K562 (cell line): ENCODE measurements around the gene ZNF276. TPM values are rescaled to one million over a fixed set of nuclear protein-coding genes. Genes with fewer than 3 reads are reported as not detected.

ENCODE experiments used
- ATAC-seq: fragments of 200-7000 bp; cut with Tn5 transposase; 3 replicates; pipeline ENCODE4 v1.9.1; 2020; ENCODE audit warnings: moderate library complexity
- BruUV-seq: library from RNA; stranded (reverse); fragments of 400-500 nt; replicated peaks from 2 replicates; lab custom pipeline; 2021; lab: Mats Ljungman, UMichigan
- CTCF ChIA-PET: fragments of 300-600 bp; formaldehyde crosslinking; extraction: SDS; loops from one replicate; lab custom pipeline; 2021; ENCODE audit warnings: low intra/inter-chr PET ratio; lab: Yijun Ruan, JAX
- POLR2A ChIA-PET: fragments of 300-600, 350-650 bp; sonication (Branson Sonifier 250); formaldehyde crosslinking; extraction: SDS; loops from one replicate; lab custom pipeline; 2021; ENCODE audit warnings: antibody characterized with exemption, inconsistent platforms; lab: Yijun Ruan, JAX
- DNase-seq, 4 experiments: peaks; one replicate each; pipeline versions ENCODE4 v3.0.0 to v3.0.0-alpha.2; 2011 to 2018; ENCODE audit warnings: low spot score in 3 of 4, mixed read lengths in 3 of 4; ENCODE audit errors: extremely low read depth in 1 of 4
- FAIRE-seq: peaks from 2 replicates; lab custom pipeline; 2011; peaks lifted over from hg19 to GRCh38; lab: Jason Lieb, UNC
- H2AFZ ChIP-seq: 2 replicates; pipeline ENCODE4 v1.6.0; 2011; ENCODE audit warnings: low read depth, low read length, control low read depth, inconsistent platforms
- H3K27ac ChIP-seq: fragments of 200-600 bp; 3 replicates; pipeline ENCODE4 v1.8.0; 2011; ENCODE audit warnings: low read depth, mild to moderate bottlenecking, control low read depth, inconsistent platforms, low read length, moderate library complexity, mixed read lengths; ENCODE audit errors: extremely low read depth
- H3K27me3 ChIP-seq, 2 experiments: fragments of 300-600 bp in 1 of 2; 2 replicates in 1 of 2; 3 replicates in 1 of 2; pipeline versions ENCODE4 v1.6.0 to v1.8.0; 2011; ENCODE audit warnings: inconsistent platforms in 2 of 2, low read length in 2 of 2, mild to moderate bottlenecking in 1 of 2, mixed read lengths in 1 of 2, moderate library complexity in 1 of 2; ENCODE audit not compliant: control insufficient read depth in 2 of 2, insufficient read depth in 2 of 2
- H3K36me3 ChIP-seq: fragments of 300-600 bp; 3 replicates; pipeline ENCODE4 v1.8.0; 2011; ENCODE audit warnings: mild to moderate bottlenecking, low read length, inconsistent platforms; ENCODE audit not compliant: control insufficient read depth, insufficient read depth
- H3K4me1 ChIP-seq, 2 experiments: fragments of 200-600 bp in 1 of 2; replicated peaks in 1 of 2; 2 replicates in 1 of 2; 3 replicates in 1 of 2; pipeline versions ENCODE4 v1.5.1 to v1.8.0; 2011; ENCODE audit warnings: inconsistent platforms in 2 of 2, low read length in 2 of 2, mild to moderate bottlenecking in 1 of 2, mixed read lengths in 1 of 2, moderate library complexity in 1 of 2; ENCODE audit not compliant: control insufficient read depth in 2 of 2, insufficient read depth in 2 of 2
- H3K4me2 ChIP-seq: 2 replicates; pipeline ENCODE4 v1.6.1; 2011; ENCODE audit warnings: low read length, control low read depth, inconsistent platforms, mixed read lengths; ENCODE audit not compliant: insufficient read depth
- H3K4me3 ChIP-seq: fragments of 200-600 bp; sonication (generic), shearing (Covaris generic); 2 replicates; pipeline ENCODE4 v1.5.1; 2016; ENCODE audit warnings: control low read depth, inconsistent platforms
- H3K79me2 ChIP-seq: fragments of 200-600 bp; 3 replicates; pipeline ENCODE4 v1.8.0; 2011; ENCODE audit warnings: low read length, inconsistent platforms; ENCODE audit not compliant: control insufficient read depth, insufficient read depth
- H3K9ac ChIP-seq, 2 experiments: 2 replicates each; pipeline versions ENCODE4 v1.6.0 to v1.6.1; 2011; ENCODE audit warnings: low read depth in 2 of 2, low read length in 2 of 2, control low read depth in 1 of 2, inconsistent platforms in 1 of 2, mild to moderate bottlenecking in 1 of 2, mixed read lengths in 1 of 2; ENCODE audit not compliant: insufficient read depth in 1 of 2
- H3K9me1 ChIP-seq: one replicate; pipeline ENCODE4 v1.6.0; 2011; ENCODE audit warnings: inconsistent platforms, mild to moderate bottlenecking, low read length, moderate library complexity; ENCODE audit not compliant: control insufficient read depth, insufficient read depth
- H3K9me3 ChIP-seq: replicated peaks from 2 replicates; pipeline ENCODE4 v1.5.1; 2011; ENCODE audit warnings: low read depth, low read length, inconsistent platforms; ENCODE audit not compliant: control insufficient read depth, insufficient read depth
- H4K20me1 ChIP-seq: replicated peaks from 2 replicates; pipeline ENCODE4 v1.6.1; 2011; ENCODE audit warnings: low read length, inconsistent platforms, mixed read lengths; ENCODE audit not compliant: control insufficient read depth, insufficient read depth
- ARHGAP35 ChIP-seq: fragments of 450-650 bp; IDR thresholded peaks from 2 replicates; pipeline ENCODE4 v1.6.1; 2018; ENCODE audit not compliant: partially characterized antibody
- ATF2 ChIP-seq: sonication (generic); formaldehyde crosslinking; IDR thresholded peaks from 2 replicates; pipeline ENCODE4 v1.8.1; 2022; ENCODE audit warnings: missing genetic modification reagents
- CREB1 ChIP-seq, 2 experiments: sonication (generic) in 1 of 2; formaldehyde crosslinking in 1 of 2; IDR thresholded peaks; 2 replicates each; pipeline versions ENCODE4 v1.6.1 to v1.8.0; 2012 to 2022; ENCODE audit warnings: inconsistent platforms in 1 of 2, mild to moderate bottlenecking in 1 of 2, missing genetic modification reagents in 1 of 2, moderate library complexity in 1 of 2
- CUX1 ChIP-seq: fragments of 200-800 bp; sonication (Bioruptor generic); IDR thresholded peaks from 2 replicates; pipeline ENCODE4 v1.6.1; 2016; ENCODE audit warnings: missing genetic modification characterization, missing compliant biosample characterization
- FOXP1 ChIP-seq: sonication (generic); formaldehyde crosslinking; IDR thresholded peaks from 2 replicates; pipeline ENCODE4 v1.8.0; 2022; ENCODE audit warnings: mild to moderate bottlenecking, missing genetic modification reagents
- NR4A1 ChIP-seq, 2 experiments: fragments of 250-450 bp in 1 of 2; fragments of 450-650 bp in 1 of 2; sonication (Bioruptor Pico) in 1 of 2; IDR thresholded peaks; 2 replicates each; pipeline versions ENCODE4 v1.4.0 to v1.6.1; 2016 to 2020; ENCODE audit warnings: mild to moderate bottlenecking in 2 of 2, missing compliant biosample characterization in 1 of 2, missing genetic modification characterization in 1 of 2, moderate library complexity in 1 of 2
- PPARD ChIP-seq: fragments of 250-450 bp; sonication (Bioruptor Pico); IDR thresholded peaks from 2 replicates; pipeline ENCODE4 v1.8.0; 2022; ENCODE audit warnings: inconsistent platforms, mild to moderate bottlenecking, moderate library complexity
- RNF2 ChIP-seq: sonication (generic); IDR thresholded peaks from 2 replicates; pipeline ENCODE4 v1.6.1; 2016
- SAFB ChIP-seq: fragments of 200-400 bp; formaldehyde crosslinking; IDR thresholded peaks from 2 replicates; pipeline ENCODE4 v1.6.1; 2017; ENCODE audit warnings: low read depth, low read length, borderline replicate concordance
- SPI1 ChIP-seq: IDR thresholded peaks from 2 replicates; pipeline ENCODE4 v1.6.1; 2011; ENCODE audit warnings: low read depth, low read length, control low read depth, borderline replicate concordance
- THAP12 ChIP-seq: fragments of 250-450 bp; sonication (Bioruptor Pico); IDR thresholded peaks from 2 replicates; pipeline ENCODE4 v1.9.0; 2021; ENCODE audit warnings: mild to moderate bottlenecking, inconsistent platforms
- ZFP36 ChIP-seq: fragments of 150-350 bp; IDR thresholded peaks from 2 replicates; pipeline ENCODE4 v1.6.1; 2018; ENCODE audit warnings: low read length, low read depth; ENCODE audit not compliant: partially characterized antibody
- ZNF133 ChIP-seq: fragments of 250-450 bp; sonication (Bioruptor Pico); IDR thresholded peaks from 2 replicates; pipeline ENCODE4 v1.4.0; 2020; ENCODE audit warnings: mild to moderate bottlenecking
- ZNF347 ChIP-seq: fragments of 450-650 bp; formaldehyde crosslinking; IDR thresholded peaks from 2 replicates; pipeline ENCODE4 v1.4.0; 2020; ENCODE audit warnings: low read depth, mild to moderate bottlenecking, moderate library complexity
- WGBS: fragments of 100-300 bp; shearing (Covaris generic); methylation state at CpG from one replicate; pipeline ENCODE4 v1.1.6; 2016; ENCODE audit warnings: low coverage, mixed read lengths; ENCODE audit not compliant: insufficient coverage; ENCODE audit errors: missing lambda C conversion rate; 5-methylcytosine and 5-hydroxymethylcytosine counted together
- in situ Hi-C: fragments of 300-500 bp; cut with MboI; formaldehyde crosslinking; loops from 4 replicates; pipeline ENCODE4 v1.15.0; 2018; ENCODE audit warnings: inconsistent platforms, mixed read lengths
- intact Hi-C: fragments of 100-400 bp; cut with micrococcal nuclease; formaldehyde crosslinking; loops from 2 replicates; pipeline ENCODE4 v1.14.2; 2022
- polyA plus RNA-seq, 8 experiments: library from polyadenylated mRNA; depleted of rRNA in 4 of 8; stranded (reverse) in 5 of 8; unstranded in 3 of 8; fragments of >200 nt; fragmentation: Nextera tagmentation in 2 of 8; fragmentation: Illumina TruSeq in 1 of 8; extraction: Ambion mirVana in 2 of 8; extraction: Trizol in 1 of 8; gene quantifications; 2 replicates each; pipeline versions ENCODE4 v1.2.1 to v1.2.3, GENCODE V29; 2011 to 2014; ENCODE audit warnings: inconsistent platforms in 1 of 8, missing spikeins in 1 of 8
- total RNA-seq, 7 experiments: library from RNA; depleted of rRNA in 6 of 7; stranded (reverse); fragments of >200 nt in 6 of 7; fragmentation: Illumina TruSeq in 2 of 7; extraction: Trizol in 2 of 7; gene quantifications; 2 replicates each; pipeline versions ENCODE4 v1.2.1 to v1.2.3, GENCODE V29; 2011 to 2021; ENCODE audit warnings: low replicate concordance in 1 of 7

ZNF276 gene
- total and polyA plus RNA-seq, 9 of the 15 experiments (the other 6 are each of a cell fraction or from before 2014, with no cell fraction given) = 0.49 to 43.9 (median 15.8) TPM

- no peak for FAIRE-seq
- no peak for ATAC-seq
- POLR2A ChIA-PET = no interaction called here
- no peaks in the 10 kb centered on the region for H3K9me1 ChIP-seq
- BruUV-seq = no TSS peak
- H2AFZ ChIP-seq = no peak overlapping the region
- H3K79me2 ChIP-seq = no peaks in the 10 kb centered on the region
- no peak overlapping the region for H3K4me3 ChIP-seq
- no peaks in the 10 kb centered on the region for H3K9me3 ChIP-seq
- no peak overlapping the region for H3K9ac ChIP-seq
- in situ Hi-C loops (no loop called here), intact Hi-C loops (no loop called here)
- no peak for DNase-seq
- H3K4me2 ChIP-seq = no peak overlapping the region
- peaks cover 0 to 4% of the 10 kb centered on the region in 2 experiments; a peak in 2 of 5 replicates for H3K4me1 ChIP-seq
- H3K27me3 ChIP-seq = no peaks in the 10 kb centered on the region
- CTCF ChIA-PET = no interaction called here
- no peaks in the 10 kb centered on the region for H4K20me1 ChIP-seq
- no peaks in the 10 kb centered on the region for H3K36me3 ChIP-seq
- no peak overlapping the region for H3K27ac ChIP-seq
- WGBS = 62% methylated on average over 2 of the region's 2 CpGs
- TF ChIP-seq ARHGAP35 (no peak), ATF2 (CRISPR knock-in tag) (no peak), PPARD (CRISPR knock-in tag) (no peak), SAFB (no peak), THAP12 (no peak), SPI1 (no peak), ZFP36 (peak; percentile 50), FOXP1 (CRISPR knock-in tag) (no peak), NR4A1 (CRISPR knock-in tag; IDR thresholded peaks at IDR 0.05) (no peak), NR4A1 (tag; IDR thresholded peaks at IDR 0.05) (no peak), CREB1 (IDR thresholded peaks at IDR 0.05) (no peak), CREB1 (CRISPR knock-in tag; IDR thresholded peaks at IDR 0.05) (no peak), ZNF133 (CRISPR knock-in tag) (no peak), RNF2 (no peak), ZNF347 (CRISPR knock-in tag) (no peak), CUX1 (CRISPR knock-in tag) (no peak)
Measured at GRCh38 chr16:89678258-89678657, 43.1 kb upstream of the ZNF276 start.
